ACC112 (cell line): Measurements from ENCODE around the gene TET2.

Experiments used
- H2AFZ ChIP-seq: fragments of 200-600 bp; sonication (generic); one replicate; pipeline ENCODE4 v1.6.0; 2017; ENCODE audit warnings: antibody characterized with exemption, low read length; ENCODE audit not compliant: unreplicated experiment
- H3K27ac ChIP-seq: fragments of 200-600 bp; sonication (generic); 2 replicates; pipeline ENCODE4 v1.5.1; 2014; ENCODE audit warnings: low read depth, mild to moderate bottlenecking, antibody characterized with exemption, low read length, moderate library complexity
- H3K27me3 ChIP-seq: fragments of 200-600 bp; sonication (generic); 2 replicates; pipeline ENCODE4 v1.6.1; 2014; ENCODE audit warnings: mild to moderate bottlenecking, antibody characterized with exemption, low read length, moderate library complexity, mixed read lengths; ENCODE audit not compliant: insufficient read depth
- H3K36me3 ChIP-seq: fragments of 200-600 bp; sonication (generic); 2 replicates; pipeline ENCODE4 v1.6.1; 2016; ENCODE audit warnings: mild to moderate bottlenecking, antibody characterized with exemption, low read length, moderate library complexity, mixed read lengths; ENCODE audit not compliant: insufficient read depth
- H3K4me1 ChIP-seq: fragments of 200-600 bp; sonication (generic); one replicate; pipeline ENCODE4 v1.6.1; 2016; ENCODE audit warnings: low read length, mixed read lengths; ENCODE audit not compliant: insufficient read depth, unreplicated experiment, control insufficient read depth
- H3K4me3 ChIP-seq: fragments of 200-600 bp; sonication (generic); 2 replicates; pipeline ENCODE4 v1.5.1; 2014; ENCODE audit warnings: mild to moderate bottlenecking, low read depth, low read length
- H3K79me2 ChIP-seq: fragments of 200-600 bp; sonication (generic); one replicate; pipeline ENCODE4 v1.6.0; 2016; ENCODE audit warnings: low read length; ENCODE audit not compliant: control insufficient read depth, unreplicated experiment, insufficient read depth

TET2 gene

GRCh38 chr4:105265689-105266088 lies 119.0 kb downstream of the TET2 start:
- H2AFZ ChIP-seq: no peak overlapping the region
- H3K4me1 ChIP-seq: no peaks in the 10 kb centered on the region
- H3K27me3 ChIP-seq: no peaks in the 10 kb centered on the region
- H3K4me3 ChIP-seq: no peak overlapping the region
- no peaks in the 10 kb centered on the region for H3K79me2 ChIP-seq
- H3K36me3 ChIP-seq: peaks cover 15% of the 10 kb centered on the region; the same call in 1 of the 2 replicates
- no peak overlapping the region for H3K27ac ChIP-seq

- no peak overlapping the region for H2AFZ ChIP-seq
- no peak overlapping the region for H3K4me3 ChIP-seq
- H3K79me2 ChIP-seq: no peaks in the 10 kb centered on the region
- H3K27me3 ChIP-seq: no peaks in the 10 kb centered on the region
- H3K4me1 ChIP-seq: no peaks in the 10 kb centered on the region
- no peak overlapping the region for H3K27ac ChIP-seq
- peaks cover 22% of the 10 kb centered on the region for H3K36me3 ChIP-seq
Observed at GRCh38 chr4:105267280-105267679, 120.6 kb downstream of the TET2 start.

- no peaks in the 10 kb centered on the region for H3K27me3 ChIP-seq
- peaks cover 49% of the 10 kb centered on the region for H3K36me3 ChIP-seq
- H3K4me3 ChIP-seq: no peak overlapping the region
- H2AFZ ChIP-seq: no peak overlapping the region
- no peak overlapping the region for H3K27ac ChIP-seq
- H3K79me2 ChIP-seq: no peaks in the 10 kb centered on the region
- H3K4me1 ChIP-seq: no peaks in the 10 kb centered on the region
Observed at GRCh38 chr4:105272002-105272401, 125.3 kb downstream of the TET2 start.

- Histone ChIP-seq H3K4me3 (no peak overlapping the region), H3K4me1 (no peaks in the 10 kb centered on the region), H3K27ac (no peak overlapping the region), H3K27me3 (no peaks in the 10 kb centered on the region), H2AFZ (no peak overlapping the region), H3K79me2 (no peaks in the 10 kb centered on the region), H3K36me3 (peaks cover 47% of the 10 kb centered on the region)
Observed at GRCh38 chr4:105273230-105273629, 126.6 kb downstream of the TET2 start.

GRCh38 chr4:105274090-105274489 lies 127.4 kb downstream of the TET2 start:
- H3K4me1 ChIP-seq: no peaks in the 10 kb centered on the region
- H2AFZ ChIP-seq: no peak overlapping the region
- H3K79me2 ChIP-seq: no peaks in the 10 kb centered on the region
- peaks cover 47% of the 10 kb centered on the region for H3K36me3 ChIP-seq
- H3K27me3 ChIP-seq: no peaks in the 10 kb centered on the region
- H3K4me3 ChIP-seq: no peak overlapping the region
- H3K27ac ChIP-seq: no peak overlapping the region

GRCh38 chr4:105274504-105274903 lies 127.8 kb downstream of the TET2 start:
- H3K27me3 ChIP-seq: no peaks in the 10 kb centered on the region
- H3K27ac ChIP-seq: no peak overlapping the region
- peaks cover 47% of the 10 kb centered on the region for H3K36me3 ChIP-seq
- H3K4me1 ChIP-seq: no peaks in the 10 kb centered on the region
- H3K79me2 ChIP-seq: no peaks in the 10 kb centered on the region
- no peak overlapping the region for H3K4me3 ChIP-seq
- no peak overlapping the region for H2AFZ ChIP-seq

GRCh38 chr4:105276361-105277104 lies 129.9 kb downstream of the TET2 start:
- H3K4me1 ChIP-seq: peaks cover 11% of the 10 kb centered on the region
- no peaks in the 10 kb centered on the region for H3K27me3 ChIP-seq
- peaks cover 41% of the 10 kb centered on the region for H3K36me3 ChIP-seq
- no peak overlapping the region for H3K4me3 ChIP-seq
- no peak overlapping the region for H3K27ac ChIP-seq
- H3K79me2 ChIP-seq: no peaks in the 10 kb centered on the region
- no peak overlapping the region for H2AFZ ChIP-seq

GRCh38 chr4:105277702-105278101 lies 131.0 kb downstream of the TET2 start:
- Histone ChIP-seq H3K79me2 (no peaks in the 10 kb centered on the region), H3K36me3 (peaks cover 30% of the 10 kb centered on the region), H2AFZ (no peak overlapping the region), H3K4me3 (no peak overlapping the region), H3K27ac (no peak overlapping the region), H3K4me1 (peaks cover 11% of the 10 kb centered on the region), H3K27me3 (no peaks in the 10 kb centered on the region)

GRCh38 chr4:105279314-105279713 lies 132.6 kb downstream of the TET2 start:
- Histone ChIP-seq H3K36me3 (peaks cover 21% of the 10 kb centered on the region), H3K27me3 (no peaks in the 10 kb centered on the region), H2AFZ (no peak overlapping the region), H3K4me1 (peaks cover 11% of the 10 kb centered on the region), H3K4me3 (no peak overlapping the region), H3K27ac (no peak overlapping the region), H3K79me2 (no peaks in the 10 kb centered on the region)

- H3K27me3 ChIP-seq: no peaks in the 10 kb centered on the region
- H3K4me1 ChIP-seq: peaks cover 11% of the 10 kb centered on the region
- H3K79me2 ChIP-seq: no peaks in the 10 kb centered on the region
- no peak overlapping the region for H2AFZ ChIP-seq
- H3K27ac ChIP-seq: peak overlapping the region; percentile 33
- H3K36me3 ChIP-seq: peaks cover 10% of the 10 kb centered on the region
- H3K4me3 ChIP-seq: no peak overlapping the region
Observed at GRCh38 chr4:105280338-105281123, 133.9 kb downstream of the TET2 start.

- Histone ChIP-seq H3K27me3 (no peaks in the 10 kb centered on the region), H3K4me3 (no peak overlapping the region), H3K27ac (peak overlapping the region; percentile 8; the same call in 1 of the 2 replicates), H3K79me2 (no peaks in the 10 kb centered on the region), H3K4me1 (peaks cover 11% of the 10 kb centered on the region), H2AFZ (no peak overlapping the region), H3K36me3 (peaks cover 4% of the 10 kb centered on the region; the same call in 1 of the 2 replicates)
Observed at GRCh38 chr4:105281124-105281415, 134.4 kb downstream of the TET2 start.
